Measurements from ENCODE around the gene SAPCD1. TPM values are rescaled to one million over a fixed set of nuclear protein-coding genes. Genes with fewer than 3 reads are reported as not detected.
A peak's percentile ranks its signal among the peaks of the same experiment; 100 is the strongest.

The SAPCD1 gene
- total RNA-seq, 2 donors from 2014 or later, result not detected

DNA sequence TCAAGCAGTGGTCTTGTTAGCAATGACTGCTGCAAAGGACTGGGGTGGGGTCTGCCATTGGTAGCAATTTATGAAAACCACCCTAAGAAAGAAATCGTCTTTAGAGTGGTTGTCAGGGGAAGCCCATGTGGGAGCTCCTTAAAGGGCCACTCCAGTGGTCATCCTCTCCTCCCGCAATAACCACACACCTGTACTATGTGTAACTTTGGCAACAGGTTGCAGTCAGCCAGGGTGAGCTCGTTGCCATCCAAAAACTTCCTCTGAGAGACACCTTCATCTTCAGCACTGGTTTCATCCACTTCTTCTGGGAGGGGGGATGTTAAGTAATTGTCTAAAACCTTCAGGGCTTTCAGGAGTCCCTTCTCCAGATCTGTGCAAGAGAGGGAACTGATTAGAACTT is 30.4 kb upstream of the SAPCD1 start:
- Histone ChIP-seq H3K27me3 (no peaks in the 10 kb centered on the region), H3K27ac (no peak overlapping the region), H3K9me3 (no peaks in the 10 kb centered on the region), H3K4me1 (peaks cover 0 to 50% of the 10 kb centered on the region in 2 donors), H3K4me3 (no peak overlapping the region), H3K36me3 (peaks cover 47% of the 10 kb centered on the region)
- TF ChIP-seq, protein P1, sequence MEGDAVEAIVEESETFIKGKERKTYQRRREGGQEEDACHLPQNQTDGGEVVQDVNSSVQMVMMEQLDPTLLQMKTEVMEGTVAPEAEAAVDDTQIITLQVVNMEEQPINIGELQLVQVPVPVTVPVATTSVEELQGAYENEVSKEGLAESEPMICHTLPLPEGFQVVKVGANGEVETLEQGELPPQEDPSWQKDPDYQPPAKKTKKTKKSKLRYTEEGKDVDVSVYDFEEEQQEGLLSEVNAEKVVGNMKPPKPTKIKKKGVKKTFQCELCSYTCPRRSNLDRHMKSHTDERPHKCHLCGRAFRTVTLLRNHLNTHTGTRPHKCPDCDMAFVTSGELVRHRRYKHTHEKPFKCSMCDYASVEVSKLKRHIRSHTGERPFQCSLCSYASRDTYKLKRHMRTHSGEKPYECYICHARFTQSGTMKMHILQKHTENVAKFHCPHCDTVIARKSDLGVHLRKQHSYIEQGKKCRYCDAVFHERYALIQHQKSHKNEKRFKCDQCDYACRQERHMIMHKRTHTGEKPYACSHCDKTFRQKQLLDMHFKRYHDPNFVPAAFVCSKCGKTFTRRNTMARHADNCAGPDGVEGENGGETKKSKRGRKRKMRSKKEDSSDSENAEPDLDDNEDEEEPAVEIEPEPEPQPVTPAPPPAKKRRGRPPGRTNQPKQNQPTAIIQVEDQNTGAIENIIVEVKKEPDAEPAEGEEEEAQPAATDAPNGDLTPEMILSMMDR (IDR thresholded peaks at IDR 0.05), result no peak
- DNase-seq (ENCODE audit: low spot score), result no peak

DNA sequence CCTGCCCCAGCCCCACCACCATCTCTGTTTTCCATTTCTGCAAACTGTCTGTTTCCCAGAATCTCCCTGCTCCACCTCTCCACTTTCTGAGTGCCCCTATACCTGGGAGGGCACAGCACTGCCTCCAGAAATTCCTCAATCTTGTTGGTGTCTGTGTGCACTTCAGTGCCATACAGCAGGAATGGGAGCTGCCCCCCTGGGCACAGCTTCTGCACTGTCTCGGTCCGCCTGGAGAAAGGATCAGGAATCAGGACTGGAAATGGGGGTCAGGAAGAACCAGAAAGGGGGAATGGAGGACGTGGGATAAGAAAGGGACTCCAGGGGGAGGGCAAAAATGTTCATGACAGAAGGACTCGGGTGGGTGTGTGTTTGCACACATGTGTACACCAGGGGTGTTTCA is 28.7 kb upstream of the SAPCD1 start:
- TF ChIP-seq, protein P1 (IDR thresholded peaks at IDR 0.05), result no peak
- Histone ChIP-seq H3K4me3 (no peak overlapping the region), H3K27ac (peak overlapping the region; percentile 93 to 96), H3K4me1 (peaks cover 0 to 55% of the 10 kb centered on the region in 2 donors), H3K27me3 (no peaks in the 10 kb centered on the region), H3K36me3 (peaks cover 42% of the 10 kb centered on the region), H3K9me3 (no peaks in the 10 kb centered on the region)
- DNase-seq (ENCODE audit: low spot score), result no peak

GRCh38 chr6:31734247-31734820 is 28.1 kb upstream of the SAPCD1 start:
- Histone ChIP-seq H3K9me3 (no peaks in the 10 kb centered on the region), H3K4me1 (peaks cover 0 to 56% of the 10 kb centered on the region in 2 donors), H3K27ac (peak overlapping the region; percentile 93 to 96), H3K36me3 (peaks cover 42% of the 10 kb centered on the region), H3K27me3 (no peaks in the 10 kb centered on the region), H3K4me3 (peak overlapping the region; percentile 72)
- TF ChIP-seq, protein P1 (IDR thresholded peaks at IDR 0.05), result no peak
- no peak for DNase-seq (ENCODE audit: low spot score)

- H3K4me3 ChIP-seq, result peak overlapping the region; percentile 72
- peaks cover 0 to 59% of the 10 kb centered on the region in 2 donors for H3K4me1 ChIP-seq
- no peaks in the 10 kb centered on the region for H3K9me3 ChIP-seq
- peaks cover 42% of the 10 kb centered on the region for H3K36me3 ChIP-seq
- peak overlapping the region; percentile 93 to 96 for H3K27ac ChIP-seq
- no peaks in the 10 kb centered on the region for H3K27me3 ChIP-seq
- DNase-seq (ENCODE audit: low spot score), result peak; percentile 75
- TF ChIP-seq, protein P1 (IDR thresholded peaks at IDR 0.05), result no peak
These were observed 27.5 kb upstream of the SAPCD1 start for GRCh38 chr6:31734821-31735406.

DNA sequence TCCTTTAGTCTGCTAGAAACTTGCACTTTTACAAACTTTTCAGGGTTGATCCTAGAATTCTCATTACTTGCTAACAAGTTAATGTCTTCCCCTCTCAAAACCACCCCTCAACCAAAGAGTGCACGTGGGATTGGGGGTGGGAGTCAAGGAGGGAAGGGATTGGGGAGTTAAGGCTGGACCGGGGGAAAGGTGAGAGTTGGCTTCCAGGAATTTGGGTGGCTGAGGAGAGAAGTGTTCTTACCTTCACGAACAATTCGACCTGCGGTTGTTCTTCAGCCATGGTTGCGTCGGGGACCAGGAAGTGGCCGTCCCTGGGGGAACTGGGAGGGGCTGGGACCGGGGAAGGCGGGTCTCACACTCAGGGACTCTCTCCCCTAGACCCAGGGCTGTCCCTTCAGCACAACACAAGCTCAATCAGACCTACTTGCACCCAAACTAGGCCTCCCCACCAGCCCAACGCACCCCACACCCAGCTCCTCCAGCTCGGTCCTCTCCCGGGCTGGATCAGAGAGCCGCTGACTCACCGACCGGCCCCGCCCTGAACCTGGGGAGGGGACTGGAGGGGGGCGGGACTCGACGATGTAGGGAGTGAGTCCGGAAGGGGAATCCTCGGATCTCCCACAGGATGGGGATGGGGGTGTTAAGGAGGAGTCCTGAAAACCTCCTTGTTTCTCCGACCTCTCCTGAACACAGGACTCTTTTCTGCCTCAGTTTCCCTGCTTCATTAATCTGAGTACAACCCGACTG is 26.3 kb upstream of the SAPCD1 start, which contains the start of gene CLIC1:
Gene CLIC1 (minus strand): TSS at position 510 of the 747 bp plus-strand sequence. CDS start 230 bp downstream, at position 280.
- Histone ChIP-seq H3K27ac (peak within 1 kb of the TSS; percentile 93 to 96), H3K9me3 (no peaks in the 10 kb centered on the region), H3K36me3 (peaks cover 32% of the 10 kb centered on the region), H3K4me3 (peak within 1 kb of the TSS; percentile 72), H3K27me3 (no peaks in the 10 kb centered on the region), H3K4me1 (peaks cover 0 to 57% of the 10 kb centered on the region in 2 donors)
- DNase-seq (ENCODE audit: low spot score), result peak; percentile 94
- TF ChIP-seq, protein P1 (IDR thresholded peaks at IDR 0.05), result no peak
